GM12878 (cell line): ENCODE data around the gene EPHB2.

Source experiments
- CTCF ChIP-seq, 3 experiments: IDR thresholded peaks in 2 of 3; conservative IDR thresholded peaks in 1 of 3; 2 replicates each; pipeline ENCODE4 v1.5.1; 2011; ENCODE audit warnings: low read depth in 3 of 3, low read length in 3 of 3, mild to moderate bottlenecking in 3 of 3, control low read depth in 2 of 3, moderate library complexity in 2 of 3, inconsistent platforms in 1 of 3, mixed read lengths in 1 of 3; ENCODE audit not compliant: control insufficient read depth in 2 of 3, insufficient read depth in 1 of 3; ENCODE audit errors: extremely low read depth in 1 of 3
- EZH2 ChIP-seq: IDR thresholded peaks from 2 replicates; pipeline ENCODE4 v1.6.1; 2012; ENCODE audit warnings: low read depth, mild to moderate bottlenecking, control low read depth, inconsistent platforms, low read length, borderline replicate concordance; ENCODE audit not compliant: control insufficient read depth
- NFIC ChIP-seq: IDR thresholded peaks from 2 replicates; pipeline ENCODE4 v1.6.1; 2012; ENCODE audit warnings: low read depth, mild to moderate bottlenecking, inconsistent platforms, low read length, moderate library complexity
- POLR2A ChIP-seq: IDR thresholded peaks from 2 replicates; pipeline ENCODE4 v1.6.1; 2011; ENCODE audit warnings: low read depth, mild to moderate bottlenecking, low read length

GRCh38 chr1:22774833-22775182 is 64.2 kb downstream of the EPHB2 start:
- no peak for TF ChIP-seq CTCF (IDR thresholded peaks at IDR 0.05 in 2 of 3, conservative IDR thresholded peaks at IDR 0.05 in 1 of 3; ENCODE audit: control insufficient read depth in 2 of 3, extremely low read depth in 1 of 3, insufficient read depth in 1 of 3, low read depth in 3 of 3, low read length in 3 of 3)
- TF ChIP-seq NFIC, result no peak
- no peak for TF ChIP-seq POLR2A
- no peak for TF ChIP-seq EZH2
